Cardiac muscle cell (in vitro differentiated cells and primary cell): ENCODE measurements around the gene TFCP2L1. TPM values are rescaled to one million over a fixed set of nuclear protein-coding genes. Genes with fewer than 3 reads are reported as not detected.

Experiments used
- DNase-seq, 2 donors: peaks; one replicate each; pipeline versions ENCODE4 v3.0.0 to v3.0.0-alpha.2; 2010 to 2017; ENCODE audit warnings: low read depth in 1 of 2, low spot score in 1 of 2
- H3K27ac ChIP-seq: fragments of 200-600 bp; sonication (generic); 2 replicates; pipeline ENCODE4 v1.5.1; 2016
- H3K27me3 ChIP-seq: fragments of 200-600 bp; sonication (generic); 2 replicates; pipeline ENCODE4 v1.6.0; 2016; ENCODE audit warnings: control low read depth
- H3K36me3 ChIP-seq: fragments of 200-600 bp; sonication (generic); 2 replicates; pipeline ENCODE4 v1.5.1; 2016; ENCODE audit warnings: control low read depth
- H3K4me1 ChIP-seq: fragments of 200-600 bp; sonication (generic); 2 replicates; pipeline ENCODE4 v1.8.1; 2017; ENCODE audit warnings: low read depth, mild to moderate bottlenecking, mixed run types
- H3K4me3 ChIP-seq: fragments of 200-600 bp; sonication (generic); 2 replicates; pipeline ENCODE4 v1.5.1; 2016; ENCODE audit warnings: mild to moderate bottlenecking
- H3K9me3 ChIP-seq: fragments of 200-600 bp; sonication (generic); 2 replicates; pipeline ENCODE4 v1.5.1; 2017; ENCODE audit warnings: low read depth, mild to moderate bottlenecking, control low read depth
- polyA plus RNA-seq: library from polyadenylated mRNA; unstranded; fragments of >200 nt; fragmentation: Nextera tagmentation; extraction: Ambion mirVana; gene quantifications from 2 replicates; pipeline ENCODE4 v1.2.1, GENCODE V29; 2016
- total RNA-seq: library from RNA; depleted of rRNA; stranded (reverse); fragments of >200 nt; gene quantifications from 2 replicates; pipeline ENCODE4 v1.2.3, GENCODE V29; 2016
- TF ChIP-seq, protein P1 (sequence below): IDR thresholded peaks from 2 replicates; pipeline ENCODE4 v1.5.1; 2012; ENCODE audit warnings: low read depth, mild to moderate bottlenecking, low read length

TFCP2L1 gene
- total and polyA plus RNA-seq, 2 experiments from 2014 or later = 0.31 TPM; not detected in 1

DNA sequence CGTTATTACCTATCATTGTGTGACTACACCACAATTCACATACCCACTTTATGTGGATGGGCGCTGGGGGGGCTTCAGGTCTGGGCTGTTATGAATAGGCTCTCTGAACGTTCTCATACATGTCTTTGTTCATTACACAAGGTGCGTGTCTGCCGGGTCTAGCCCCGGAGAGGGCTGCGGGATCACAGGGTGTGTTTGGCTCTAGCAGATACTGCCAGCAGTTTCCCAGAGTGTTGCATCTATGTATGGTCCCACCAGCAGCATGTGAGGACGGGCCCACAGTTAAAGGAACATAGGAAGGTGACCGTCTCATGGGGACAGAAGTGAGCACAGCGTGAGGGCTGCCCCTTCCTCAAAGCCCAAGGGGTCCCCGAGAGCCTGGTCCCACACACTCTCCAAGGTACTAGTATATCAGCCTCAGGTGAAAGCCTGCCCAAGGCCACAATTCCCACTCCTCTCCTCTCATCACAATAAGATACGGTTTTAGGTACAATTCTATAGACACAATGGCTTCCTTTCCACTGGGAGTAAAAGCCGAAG lies 48.8 kb downstream of the TFCP2L1 start:
- Histone ChIP-seq H3K9me3 (no peaks in the 10 kb centered on the region), H3K4me3 (no peak overlapping the region), H3K36me3 (no peaks in the 10 kb centered on the region), H3K4me1 (no peaks in the 10 kb centered on the region), H3K27me3 (no peaks in the 10 kb centered on the region), H3K27ac (no peak overlapping the region)
- TF ChIP-seq, protein P1, sequence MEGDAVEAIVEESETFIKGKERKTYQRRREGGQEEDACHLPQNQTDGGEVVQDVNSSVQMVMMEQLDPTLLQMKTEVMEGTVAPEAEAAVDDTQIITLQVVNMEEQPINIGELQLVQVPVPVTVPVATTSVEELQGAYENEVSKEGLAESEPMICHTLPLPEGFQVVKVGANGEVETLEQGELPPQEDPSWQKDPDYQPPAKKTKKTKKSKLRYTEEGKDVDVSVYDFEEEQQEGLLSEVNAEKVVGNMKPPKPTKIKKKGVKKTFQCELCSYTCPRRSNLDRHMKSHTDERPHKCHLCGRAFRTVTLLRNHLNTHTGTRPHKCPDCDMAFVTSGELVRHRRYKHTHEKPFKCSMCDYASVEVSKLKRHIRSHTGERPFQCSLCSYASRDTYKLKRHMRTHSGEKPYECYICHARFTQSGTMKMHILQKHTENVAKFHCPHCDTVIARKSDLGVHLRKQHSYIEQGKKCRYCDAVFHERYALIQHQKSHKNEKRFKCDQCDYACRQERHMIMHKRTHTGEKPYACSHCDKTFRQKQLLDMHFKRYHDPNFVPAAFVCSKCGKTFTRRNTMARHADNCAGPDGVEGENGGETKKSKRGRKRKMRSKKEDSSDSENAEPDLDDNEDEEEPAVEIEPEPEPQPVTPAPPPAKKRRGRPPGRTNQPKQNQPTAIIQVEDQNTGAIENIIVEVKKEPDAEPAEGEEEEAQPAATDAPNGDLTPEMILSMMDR = no peak
- no peak for DNase-seq

DNA sequence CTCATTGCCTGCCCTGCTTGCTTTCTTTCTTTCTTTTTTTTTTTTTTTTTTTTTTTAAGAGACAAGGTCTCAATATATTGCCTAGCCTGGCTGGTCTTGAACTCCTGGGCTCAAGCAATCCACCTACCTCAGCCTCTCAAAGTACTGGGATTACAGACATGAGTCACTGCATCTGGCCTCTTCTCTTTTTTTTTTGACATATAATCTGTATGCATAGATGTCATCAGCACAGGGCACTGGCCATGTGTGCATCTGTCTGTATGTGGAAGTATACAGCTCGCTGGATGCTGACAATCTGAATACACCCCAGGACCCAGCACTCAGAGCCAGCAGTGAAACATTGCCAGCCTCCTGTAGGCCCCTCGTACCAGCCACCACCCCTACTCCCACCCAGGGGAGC lies 49.5 kb downstream of the TFCP2L1 start:
- Histone ChIP-seq H3K4me1 (no peaks in the 10 kb centered on the region), H3K9me3 (no peaks in the 10 kb centered on the region), H3K27ac (no peak overlapping the region), H3K36me3 (no peaks in the 10 kb centered on the region), H3K27me3 (no peaks in the 10 kb centered on the region), H3K4me3 (no peak overlapping the region)
- no peak for DNase-seq
- TF ChIP-seq, protein P1 = no peak

DNA sequence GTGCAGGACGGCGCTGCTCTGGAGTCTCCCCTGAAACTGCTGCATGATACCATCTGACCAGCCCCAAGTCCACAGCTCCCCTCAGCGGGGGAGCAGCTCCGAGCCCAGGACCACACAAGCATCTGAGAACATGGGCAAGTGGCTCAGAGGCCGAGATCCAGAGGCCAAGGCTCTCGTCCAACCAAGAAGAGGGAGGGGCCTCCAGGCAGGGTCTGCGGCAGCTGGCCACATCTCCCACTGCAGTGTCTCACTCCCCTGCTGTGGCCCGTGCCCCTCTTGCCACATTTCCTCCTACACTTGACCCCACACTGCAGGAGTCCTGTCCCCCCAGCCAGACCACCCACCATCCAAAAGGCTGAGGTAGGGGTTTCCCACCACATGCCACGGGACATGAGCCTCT lies 50.2 kb downstream of the TFCP2L1 start:
- Histone ChIP-seq H3K4me1 (no peaks in the 10 kb centered on the region), H3K9me3 (no peaks in the 10 kb centered on the region), H3K27me3 (no peaks in the 10 kb centered on the region), H3K36me3 (no peaks in the 10 kb centered on the region), H3K27ac (no peak overlapping the region), H3K4me3 (no peak overlapping the region)
- no peak for DNase-seq
- TF ChIP-seq, protein P1 = no peak

DNA sequence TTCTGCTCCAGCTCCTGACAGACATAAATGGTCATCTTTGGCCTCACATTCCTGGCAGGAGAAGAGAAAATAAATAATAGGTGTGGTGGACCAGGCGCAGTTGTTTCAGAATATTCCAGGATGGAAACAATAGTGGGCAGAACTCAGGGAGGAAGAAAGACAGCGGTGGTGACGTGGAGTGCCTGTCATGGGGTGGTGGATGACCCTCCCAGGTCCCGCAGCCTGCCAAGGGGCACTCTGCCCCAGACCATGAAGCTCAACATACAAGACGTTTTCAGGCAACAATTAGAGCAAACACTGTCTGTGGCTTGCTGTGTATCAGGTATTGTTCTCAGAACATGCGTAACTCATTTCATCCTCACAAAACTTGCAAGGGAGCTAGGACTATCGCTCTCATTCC lies 50.9 kb downstream of the TFCP2L1 start:
- Histone ChIP-seq H3K9me3 (no peaks in the 10 kb centered on the region), H3K27me3 (no peaks in the 10 kb centered on the region)
- TF ChIP-seq, protein P1 = no peak

DNA sequence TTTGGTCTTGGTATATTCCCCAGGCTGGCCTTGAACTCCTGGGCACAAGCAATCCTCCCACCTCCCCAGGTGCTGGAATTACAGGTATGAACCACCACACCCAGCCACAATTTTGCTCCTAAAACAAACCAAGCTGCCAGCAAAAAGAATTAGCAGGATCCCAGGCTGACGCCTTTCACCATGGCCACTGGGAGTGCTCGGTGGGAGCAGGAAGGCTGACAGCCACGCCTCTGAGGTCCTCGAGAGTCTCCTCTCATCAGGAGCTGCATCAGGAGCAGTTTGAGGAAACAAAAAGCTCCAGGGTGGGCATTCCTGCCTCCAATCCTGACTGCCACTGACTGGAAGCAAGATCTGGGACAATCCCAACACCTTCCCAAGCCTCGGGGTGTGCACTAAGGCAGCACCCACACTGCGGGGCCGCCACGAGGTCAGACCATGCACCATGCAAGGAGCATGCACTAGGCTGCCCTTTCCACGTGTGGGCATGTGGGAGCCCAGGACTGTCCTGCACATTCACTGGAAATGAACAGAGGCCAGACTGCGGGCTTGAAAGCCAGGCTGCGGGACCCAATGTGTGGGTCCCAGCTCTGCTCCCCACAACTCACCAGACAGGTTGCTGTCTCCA lies 51.4 kb downstream of the TFCP2L1 start:
- no peak for DNase-seq
- no peaks in the 10 kb centered on the region for H3K27me3 ChIP-seq
- H3K4me1 ChIP-seq = no peaks in the 10 kb centered on the region
- no peak overlapping the region for H3K27ac ChIP-seq
- no peaks in the 10 kb centered on the region for H3K9me3 ChIP-seq
- no peaks in the 10 kb centered on the region for H3K36me3 ChIP-seq
- no peak overlapping the region for H3K4me3 ChIP-seq
- TF ChIP-seq, protein P1 = no peak

More for the DNA sequence above, 50.9 kb downstream of the TFCP2L1 start:
- Histone ChIP-seq H3K4me3 (no peak overlapping the region), H3K4me1 (no peaks in the 10 kb centered on the region), H3K36me3 (no peaks in the 10 kb centered on the region), H3K27ac (no peak overlapping the region)
- DNase-seq = no peak
